GM12878 (cell line): ENCODE data around the gene NOD1. TPM values are rescaled to one million over a fixed set of nuclear protein-coding genes. Genes with fewer than 3 reads are reported as not detected.

Source experiments
- ATAC-seq: fragments of 200-7000 bp; cut with Tn5 transposase; 3 replicates; pipeline ENCODE4 v1.9.1; 2020; ENCODE audit warnings: mild to moderate bottlenecking, moderate library complexity
- BruUV-seq: library from RNA; stranded (reverse); fragments of 400-500 nt; replicated peaks from 2 replicates; lab custom pipeline; 2021; lab: Mats Ljungman, UMichigan
- CTCF ChIA-PET: fragments of 300-600 bp; sonication (Branson Sonifier 250); formaldehyde crosslinking; extraction: SDS; loops from one replicate; lab custom pipeline; 2021; ENCODE audit warnings: inconsistent platforms; lab: Yijun Ruan, JAX
- POLR2A ChIA-PET: fragments of 350-600 bp; formaldehyde crosslinking; extraction: SDS; loops from one replicate; lab custom pipeline; 2021; ENCODE audit warnings: inconsistent platforms; lab: Charles Lee
- RAD21 ChIA-PET: fragments of 300-600 bp; sonication (Branson Sonifier 250); formaldehyde crosslinking; loops from one replicate; lab custom pipeline; 2023; ENCODE audit warnings: antibody characterized with exemption; ENCODE audit not compliant: unreplicated experiment; lab: Charles Lee
- SMC1A ChIA-PET: fragments of 300-600 bp; sonication (Branson Sonifier 250); formaldehyde crosslinking; loops from one replicate; lab custom pipeline; 2023; ENCODE audit not compliant: unreplicated experiment, uncharacterized antibody; lab: Charles Lee
- DNase-seq: peaks from one replicate; pipeline ENCODE4 v3.0.0-alpha.2; 2011; ENCODE audit warnings: low read depth, low spot score
- FAIRE-seq: peaks from 3 replicates; lab custom pipeline; 2011; peaks lifted over from hg19 to GRCh38; lab: Jason Lieb, UNC
- H2AFZ ChIP-seq: 2 replicates; pipeline ENCODE4 v1.6.0; 2011; ENCODE audit warnings: low read depth, low read length, control low read depth; ENCODE audit not compliant: control insufficient read depth
- H3K27ac ChIP-seq: 2 replicates; pipeline ENCODE4 v1.5.1; 2011; ENCODE audit warnings: control low read depth; ENCODE audit not compliant: control insufficient read depth, insufficient read depth
- H3K27me3 ChIP-seq, 2 experiments: replicated peaks in 1 of 2; 2 replicates each; pipeline versions ENCODE4 v1.6.0 to v1.6.1; 2011; ENCODE audit warnings: low read length in 1 of 2; ENCODE audit not compliant: control insufficient read depth in 2 of 2, insufficient read depth in 2 of 2
- H3K36me3 ChIP-seq, 2 experiments: 2 replicates each; pipeline ENCODE4 v1.5.1; 2011; ENCODE audit warnings: low read length in 1 of 2; ENCODE audit not compliant: control insufficient read depth in 2 of 2, insufficient read depth in 2 of 2
- H3K4me1 ChIP-seq: 2 replicates; pipeline ENCODE4 v1.6.1; 2011; ENCODE audit warnings: mild to moderate bottlenecking, low read length, moderate library complexity, mixed read lengths; ENCODE audit not compliant: control insufficient read depth, insufficient read depth
- H3K4me2 ChIP-seq: 2 replicates; pipeline ENCODE4 v1.6.0; 2011; ENCODE audit warnings: control low read depth; ENCODE audit not compliant: control insufficient read depth, insufficient read depth
- H3K4me3 ChIP-seq: fragments of 200-600 bp; sonication (generic); 2 replicates; pipeline ENCODE4 v1.5.1; 2016
- H3K79me2 ChIP-seq: 2 replicates; pipeline ENCODE4 v1.6.0; 2011; ENCODE audit warnings: low read length; ENCODE audit not compliant: control insufficient read depth, insufficient read depth
- H3K9ac ChIP-seq: 2 replicates; pipeline ENCODE4 v1.8.0; 2011; ENCODE audit warnings: low read length, control low read depth, mixed read lengths; ENCODE audit not compliant: control insufficient read depth, insufficient read depth
- H3K9me3 ChIP-seq: replicated peaks from 3 replicates; pipeline ENCODE4 v1.5.1; 2011; ENCODE audit warnings: mild to moderate bottlenecking, low read length; ENCODE audit not compliant: control insufficient read depth, insufficient read depth
- H4K20me1 ChIP-seq: 2 replicates; pipeline ENCODE4 v1.6.0; 2011; ENCODE audit not compliant: control insufficient read depth, insufficient read depth
- BRCA1 ChIP-seq: IDR thresholded peaks from 2 replicates; pipeline ENCODE4 v1.6.1; 2011; ENCODE audit warnings: low read depth, low read length, improper control_type of control experiment
- E4F1 ChIP-seq: fragments of 450-650 bp; IDR thresholded peaks from 2 replicates; pipeline ENCODE4 v1.6.1; 2018; ENCODE audit warnings: borderline replicate concordance, mild to moderate bottlenecking; ENCODE audit not compliant: partially characterized antibody
- FOXM1 ChIP-seq: IDR thresholded peaks from 2 replicates; pipeline ENCODE4 v1.6.1; 2012; ENCODE audit warnings: low read depth, mild to moderate bottlenecking, inconsistent platforms, low read length, moderate library complexity
- KAT2A ChIP-seq: conservative IDR thresholded peaks from 2 replicates; pipeline ENCODE4 v1.6.1; 2011; ENCODE audit warnings: low read depth, low read length; ENCODE audit not compliant: control insufficient read depth
- KDM1A ChIP-seq: fragments of 200-600 bp; sonication (generic); IDR thresholded peaks from 2 replicates; pipeline ENCODE4 v1.6.1; 2016; ENCODE audit warnings: borderline replicate concordance
- POU2F2 ChIP-seq: IDR thresholded peaks from 3 replicates; pipeline ENCODE4 v1.6.1; 2011; ENCODE audit warnings: low read depth, mild to moderate bottlenecking, low read length, borderline replicate concordance
- SMAD1 ChIP-seq: fragments of 450-650 bp; IDR thresholded peaks from 2 replicates; pipeline ENCODE4 v1.6.1; 2018; ENCODE audit warnings: mild to moderate bottlenecking, low read depth; ENCODE audit not compliant: partially characterized antibody
- TCF3 ChIP-seq: IDR thresholded peaks from 2 replicates; pipeline ENCODE4 v1.6.1; 2012; ENCODE audit warnings: low read depth, mild to moderate bottlenecking, low read length, borderline replicate concordance; ENCODE audit not compliant: insufficient read depth
- YBX1 ChIP-seq: fragments of 450-650 bp; IDR thresholded peaks from 2 replicates; pipeline ENCODE4 v1.6.1; 2016; ENCODE audit warnings: antibody characterized with exemption
- YY1 ChIP-seq: IDR thresholded peaks from 2 replicates; pipeline ENCODE4 v1.6.1; 2011; ENCODE audit warnings: low read depth, mild to moderate bottlenecking, low read length
- WGBS: methylation state at CpG from one replicate; pipeline ENCODE4 v1.1.6; 2016; ENCODE audit warnings: low lambda C conversion rate; ENCODE audit not compliant: insufficient replicate concordance, insufficient coverage; ENCODE audit errors: missing lambda C conversion rate; 5-methylcytosine and 5-hydroxymethylcytosine counted together
- in situ Hi-C: fragments of 300-500 bp; cut with MboI; formaldehyde crosslinking; loops from 9 replicates; pipeline ENCODE4 v1.14.3; 2018; ENCODE audit warnings: mixed read lengths
- intact Hi-C: fragments of 100-400 bp; cut with micrococcal nuclease; formaldehyde crosslinking; loops from one replicate; pipeline ENCODE4 v1.14.2; 2022; ENCODE audit not compliant: unreplicated experiment
- polyA plus RNA-seq, 11 experiments: library from polyadenylated mRNA; depleted of rRNA in 4 of 11; unstranded in 6 of 11; stranded (reverse) in 5 of 11; fragments of >200 nt; fragmentation: Nextera tagmentation in 4 of 11; fragmentation: Illumina TruSeq in 1 of 11; extraction: Ambion mirVana in 4 of 11; extraction: Trizol in 1 of 11; gene quantifications; 1 replicate in 1 of 11; 2 replicates in 10 of 11; pipeline versions ENCODE4 v1.2.1 to v1.2.3, GENCODE V29; 2011 to 2016; ENCODE audit warnings: inconsistent platforms in 2 of 11, missing spikeins in 2 of 11, low read depth in 1 of 11
- total RNA-seq, 4 experiments: library from RNA; depleted of rRNA in 3 of 4; stranded (reverse); fragments of >200 nt in 3 of 4; fragmentation: Illumina TruSeq in 1 of 4; extraction: Trizol in 1 of 4; gene quantifications; 2 replicates each; pipeline versions ENCODE4 v1.2.1 to v1.2.3, GENCODE V29; 2013 to 2021
- TF ChIP-seq, protein P1 (sequence below): fragments of 450-650 bp; formaldehyde crosslinking; IDR thresholded peaks from 2 replicates; pipeline ENCODE4 v1.4.0; 2022; ENCODE audit warnings: mild to moderate bottlenecking, moderate library complexity

The NOD1 gene
- total and polyA plus RNA-seq, 10 of the 15 experiments (the other 5 are each of a cell fraction or from before 2014, with no cell fraction given), result 1.8 to 14.6 (median 8.9) TPM

- CTCF ChIA-PET, result interaction anchor here (1.0 to 8.7 kb wide), 4 partner anchors 13 to 226 kb away, joined by 3 to 108 read pairs (median 24); no protein-coding TSS in a partner anchor
- RAD21 ChIA-PET, result interaction anchor here (1.0 to 4.1 kb wide), 2 partner anchors 50 to 117 kb away, joined by 3 to 34 read pairs; no protein-coding TSS in a partner anchor
- ATAC-seq, result no peak
Measured at GRCh38 chr7:30513762-30514161, 35.2 kb upstream of the NOD1 start.

More at GRCh38 chr7:30513762-30514161, 35.2 kb upstream of the NOD1 start:
- SMC1A ChIA-PET, result interaction anchor here (0.6 to 6.5 kb wide), 3 partner anchors 43 to 241 kb away, joined by 3 to 81 read pairs (median 3); no protein-coding TSS in a partner anchor
- POLR2A ChIA-PET, result no interaction called here
- Histone ChIP-seq H3K36me3 (no peaks in the 10 kb centered on the region), H3K79me2 (no peaks in the 10 kb centered on the region), H3K9me3 (no peaks in the 10 kb centered on the region), H3K27ac (no peak overlapping the region), H3K9ac (no peak overlapping the region), H3K4me3 (no peak overlapping the region), H2AFZ (no peak overlapping the region), H3K27me3 (no peaks in the 10 kb centered on the region), H4K20me1 (no peaks in the 10 kb centered on the region), H3K4me2 (no peak overlapping the region), H3K4me1 (no peaks in the 10 kb centered on the region)
- no peak for DNase-seq
- FAIRE-seq, result no peak
- intact Hi-C loops, result no loop called here
- WGBS, result 71% methylated on average over 2 of the region's 2 CpGs
- no peak for TF ChIP-seq YBX1
- no peak for TF ChIP-seq KDM1A
- no peak for TF ChIP-seq FOXM1
- TF ChIP-seq YY1, result no peak
- TF ChIP-seq POU2F2, result no peak
- TF ChIP-seq TCF3, result no peak
- no peak for TF ChIP-seq KAT2A
- TF ChIP-seq, protein P1, sequence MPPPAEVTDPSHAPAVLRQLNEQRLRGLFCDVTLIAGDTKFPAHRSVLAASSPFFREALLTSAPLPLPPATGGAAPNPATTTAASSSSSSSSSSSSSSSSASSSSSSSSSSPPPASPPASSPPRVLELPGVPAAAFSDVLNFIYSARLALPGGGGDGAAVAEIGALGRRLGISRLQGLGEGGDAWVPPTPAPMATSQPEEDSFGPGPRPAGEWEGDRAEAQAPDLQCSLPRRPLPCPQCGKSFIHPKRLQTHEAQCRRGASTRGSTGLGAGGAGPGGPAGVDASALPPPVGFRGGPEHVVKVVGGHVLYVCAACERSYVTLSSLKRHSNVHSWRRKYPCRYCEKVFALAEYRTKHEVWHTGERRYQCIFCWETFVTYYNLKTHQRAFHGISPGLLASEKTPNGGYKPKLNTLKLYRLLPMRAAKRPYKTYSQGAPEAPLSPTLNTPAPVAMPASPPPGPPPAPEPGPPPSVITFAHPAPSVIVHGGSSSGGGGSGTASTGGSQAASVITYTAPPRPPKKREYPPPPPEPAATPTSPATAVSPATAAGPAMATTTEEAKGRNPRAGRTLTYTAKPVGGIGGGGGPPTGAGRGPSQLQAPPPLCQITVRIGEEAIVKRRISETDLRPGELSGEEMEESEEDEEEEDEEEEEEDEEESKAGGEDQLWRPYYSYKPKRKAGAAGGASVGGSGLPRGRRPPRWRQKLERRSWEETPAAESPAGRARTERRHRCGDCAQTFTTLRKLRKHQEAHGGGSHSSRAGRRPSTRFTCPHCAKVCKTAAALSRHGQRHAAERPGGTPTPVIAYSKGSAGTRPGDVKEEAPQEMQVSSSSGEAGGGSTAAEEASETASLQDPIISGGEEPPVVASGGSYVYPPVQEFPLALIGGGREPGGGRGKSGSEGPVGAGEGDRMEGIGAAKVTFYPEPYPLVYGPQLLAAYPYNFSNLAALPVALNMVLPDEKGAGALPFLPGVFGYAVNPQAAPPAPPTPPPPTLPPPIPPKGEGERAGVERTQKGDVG (CRISPR knock-in tag), result no peak
- no peak for TF ChIP-seq BRCA1
- no peak for TF ChIP-seq E4F1
- TF ChIP-seq SMAD1, result no peak
- BruUV-seq, result no TSS peak
- in situ Hi-C loops, result no loop called here
